ENCODE results near the gene PTPN3. TPM values are rescaled to one million over a fixed set of nuclear protein-coding genes. Genes with fewer than 3 reads are reported as not detected.
"Not testable (repeated sequence)": the region's sequence is repeated elsewhere in the genome, so short reads cannot be mapped to it uniquely, and the experiment has no call there.

Gene PTPN3
- 1 to 10 TPM in 1 of 2 experiments, under 1 TPM in 1; 0.58 to 1.3 TPM for total RNA-seq

DNA sequence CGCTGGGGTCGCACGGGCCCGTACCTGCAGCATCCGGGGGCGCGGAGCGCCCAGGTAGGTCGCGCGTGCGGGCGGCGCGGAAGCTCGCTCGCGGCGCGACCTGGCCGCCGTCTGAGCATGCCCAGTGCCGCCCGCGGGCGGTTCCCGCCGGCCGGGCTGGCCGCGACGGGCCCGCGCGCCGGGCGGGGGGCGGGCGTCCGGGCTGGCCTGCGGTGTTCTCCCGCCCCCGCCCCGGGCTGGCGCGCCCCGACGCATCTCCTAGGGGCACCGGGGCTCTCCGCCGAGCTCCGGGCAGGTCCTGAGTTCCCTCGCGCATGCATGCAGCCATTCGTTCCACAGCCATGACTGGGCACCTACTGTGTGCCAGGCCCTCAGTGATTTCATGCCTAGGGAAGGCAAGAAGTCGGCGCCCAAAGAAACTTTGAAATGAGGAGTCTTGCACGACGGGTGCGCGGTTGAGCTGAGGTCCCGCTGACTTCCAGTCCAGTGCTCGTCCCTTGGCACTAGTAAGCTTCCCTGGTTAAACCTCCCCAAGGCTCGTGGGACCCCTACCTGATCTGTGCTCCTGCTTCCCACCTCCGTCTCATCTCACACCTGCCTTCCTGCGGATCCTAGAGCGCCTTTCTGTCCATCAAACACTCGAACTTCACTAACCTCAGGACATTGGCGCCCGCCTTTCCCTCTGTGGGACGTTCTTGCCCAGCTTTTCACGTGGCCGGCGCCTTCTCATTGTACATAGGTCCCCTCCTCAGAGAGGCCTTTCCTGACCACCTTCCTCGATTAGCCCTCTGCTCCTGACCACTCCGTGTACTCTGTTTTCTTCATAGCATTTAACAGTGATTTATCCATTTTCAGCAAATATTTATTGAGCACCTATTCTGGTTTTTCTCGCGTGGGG is at the start of gene PTPN3:
TSS of gene PTPN3 (minus strand) at position 113 of the 898 bp plus-strand sequence. CDS start 34,873 bp downstream, outside the sequence.
- intact Hi-C loops (cut with micrococcal nuclease): no loop called here
- TF ChIP-seq CTCF (IDR thresholded peaks at IDR 0.05): no peak
- Mint-ChIP-seq H3K4me1 (ENCODE audit: low read depth) (peaks cover 4% of the 10 kb centered on the region), H3K9me3 (no peaks in the 10 kb centered on the region), H3K27me3 (peaks cover 46% of the 10 kb centered on the region), H3K27ac (no peak within 1 kb of the TSS), H3K36me3 (ENCODE audit: low read depth) (no peaks in the 10 kb centered on the region), H3K4me3 (peak within 1 kb of the TSS; percentile 12)
- DNase-seq (no peak), ATAC-seq (no peak)
- ChIA-PET CTCF (interaction anchor here (0.9 to 1.2 kb wide), 2 partner anchors 29 to 171 kb away, joined by 3 read pairs; no protein-coding TSS in a partner anchor), POLR2A (no interaction called here)

- ATAC-seq; H3K27ac Mint-ChIP-seq; POLR2A ChIA-PET; H3K4me3 Mint-ChIP-seq; intact Hi-C loops (cut with micrococcal nuclease); CTCF ChIA-PET; H3K36me3 Mint-ChIP-seq (ENCODE audit: low read depth); DNase-seq; H3K4me1 Mint-ChIP-seq (ENCODE audit: low read depth): not testable (repeated sequence)
- peaks cover 11% of the 10 kb centered on the region for H3K27me3 Mint-ChIP-seq
- peaks cover 13% of the 10 kb centered on the region for H3K9me3 Mint-ChIP-seq
These were observed 46.8 kb upstream of the PTPN3 start for GRCh38 chr9:109544954-109545353.

GRCh38 chr9:109542922-109543321 is 44.8 kb upstream of the PTPN3 start:
- DNase-seq (no peak), ATAC-seq (no peak)
- H3K36me3 Mint-ChIP-seq (ENCODE audit: low read depth): no peaks in the 10 kb centered on the region
- H3K9me3 Mint-ChIP-seq: peaks cover 13% of the 10 kb centered on the region
- no peaks in the 10 kb centered on the region for H3K4me1 Mint-ChIP-seq (ENCODE audit: low read depth)
- H3K4me3 Mint-ChIP-seq: no peak overlapping the region
- TF ChIP-seq CTCF (IDR thresholded peaks at IDR 0.05): no peak
- intact Hi-C loops (cut with micrococcal nuclease): no loop called here
- POLR2A ChIA-PET: no interaction called here
- CTCF ChIA-PET: no interaction called here
- peaks cover 11% of the 10 kb centered on the region for H3K27me3 Mint-ChIP-seq
- no peak overlapping the region for H3K27ac Mint-ChIP-seq

DNA sequence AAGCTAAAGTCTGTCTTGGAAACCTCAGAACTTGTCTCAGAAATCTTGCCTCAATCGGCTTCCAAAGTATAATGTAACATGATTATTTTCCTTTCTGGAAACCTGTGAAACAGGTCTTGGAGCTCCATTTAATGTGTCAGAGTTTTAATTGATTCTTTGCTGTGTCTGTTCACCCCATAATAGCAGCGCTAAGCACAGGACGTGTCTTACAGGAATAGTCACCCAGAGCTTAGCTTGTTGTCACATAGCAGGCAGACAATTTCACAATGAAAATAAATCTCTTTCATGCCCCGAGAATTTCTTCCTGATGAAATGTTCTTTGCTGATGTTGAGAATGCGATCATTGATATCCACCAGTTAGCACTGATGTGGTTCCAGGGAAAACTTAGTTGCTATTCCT is 40.2 kb upstream of the PTPN3 start:
- H3K36me3 Mint-ChIP-seq (ENCODE audit: low read depth): no peaks in the 10 kb centered on the region
- H3K9me3 Mint-ChIP-seq: no peaks in the 10 kb centered on the region
- CTCF ChIA-PET: no interaction called here
- H3K27ac Mint-ChIP-seq: no peak overlapping the region
- H3K27me3 Mint-ChIP-seq: peaks cover 15% of the 10 kb centered on the region
- no peak for TF ChIP-seq CTCF (IDR thresholded peaks at IDR 0.05)
- POLR2A ChIA-PET: no interaction called here
- intact Hi-C loops (cut with micrococcal nuclease): no loop called here
- no peak for ATAC-seq
- H3K4me1 Mint-ChIP-seq (ENCODE audit: low read depth): no peaks in the 10 kb centered on the region
- no peak for DNase-seq
- H3K4me3 Mint-ChIP-seq: no peak overlapping the region

GRCh38 chr9:109537288-109537687 is 39.2 kb upstream of the PTPN3 start:
- no peak for DNase-seq
- Mint-ChIP-seq H3K27ac (no peak overlapping the region), H3K27me3 (peaks cover 11% of the 10 kb centered on the region), H3K9me3 (no peaks in the 10 kb centered on the region), H3K4me3 (no peak overlapping the region), H3K4me1 (ENCODE audit: low read depth) (no peaks in the 10 kb centered on the region), H3K36me3 (ENCODE audit: low read depth) (no peaks in the 10 kb centered on the region)
- intact Hi-C loops (cut with micrococcal nuclease): no loop called here
- POLR2A ChIA-PET: no interaction called here
- no peak for TF ChIP-seq CTCF (IDR thresholded peaks at IDR 0.05)
- CTCF ChIA-PET: no interaction called here
- no peak for ATAC-seq
